ENCODE measurements around the gene KANK3.
"Not testable (repeated sequence)": the region's sequence is repeated elsewhere in the genome, so short reads cannot be mapped to it uniquely, and the experiment has no call there.

DNA sequence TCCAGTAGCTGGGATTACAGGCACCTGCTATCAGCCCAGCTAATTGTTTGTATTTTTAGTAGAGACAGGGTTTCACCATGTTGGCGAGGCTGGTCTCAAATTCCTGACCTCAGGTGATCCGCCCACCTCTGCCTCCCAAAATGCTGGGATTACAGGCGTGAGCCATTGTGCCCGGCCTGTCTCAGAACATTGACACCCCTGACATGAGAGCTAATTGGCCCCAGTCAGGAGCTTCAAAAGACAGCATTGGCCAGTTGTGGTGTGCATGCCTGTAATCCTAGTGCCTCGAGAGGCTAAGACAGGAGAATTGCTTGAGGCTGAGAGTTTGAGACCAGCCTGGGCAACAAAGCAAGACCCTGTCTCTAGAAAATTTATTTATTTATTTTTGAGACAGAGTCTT lies 9.8 kb upstream of the KANK3 start:
- TF ChIP-seq, protein P1, sequence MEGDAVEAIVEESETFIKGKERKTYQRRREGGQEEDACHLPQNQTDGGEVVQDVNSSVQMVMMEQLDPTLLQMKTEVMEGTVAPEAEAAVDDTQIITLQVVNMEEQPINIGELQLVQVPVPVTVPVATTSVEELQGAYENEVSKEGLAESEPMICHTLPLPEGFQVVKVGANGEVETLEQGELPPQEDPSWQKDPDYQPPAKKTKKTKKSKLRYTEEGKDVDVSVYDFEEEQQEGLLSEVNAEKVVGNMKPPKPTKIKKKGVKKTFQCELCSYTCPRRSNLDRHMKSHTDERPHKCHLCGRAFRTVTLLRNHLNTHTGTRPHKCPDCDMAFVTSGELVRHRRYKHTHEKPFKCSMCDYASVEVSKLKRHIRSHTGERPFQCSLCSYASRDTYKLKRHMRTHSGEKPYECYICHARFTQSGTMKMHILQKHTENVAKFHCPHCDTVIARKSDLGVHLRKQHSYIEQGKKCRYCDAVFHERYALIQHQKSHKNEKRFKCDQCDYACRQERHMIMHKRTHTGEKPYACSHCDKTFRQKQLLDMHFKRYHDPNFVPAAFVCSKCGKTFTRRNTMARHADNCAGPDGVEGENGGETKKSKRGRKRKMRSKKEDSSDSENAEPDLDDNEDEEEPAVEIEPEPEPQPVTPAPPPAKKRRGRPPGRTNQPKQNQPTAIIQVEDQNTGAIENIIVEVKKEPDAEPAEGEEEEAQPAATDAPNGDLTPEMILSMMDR (IDR thresholded peaks at IDR 0.05 in 4 of 5, conservative IDR thresholded peaks at IDR 0.05 in 1 of 5), result not testable (repeated sequence)
- TF ChIP-seq POLR2A (IDR thresholded peaks at IDR 0.05), result not testable (repeated sequence)
